GM13977 (cell line): Measurements from ENCODE around the gene RNF112.
A peak's percentile ranks its signal among the peaks of the same experiment; 100 is the strongest.
"Not testable (repeated sequence)": the region's sequence is repeated elsewhere in the genome, so short reads cannot be mapped to it uniquely, and the experiment has no call there.

ENCODE experiments used
- DNase-seq: peaks from one replicate; pipeline ENCODE4 v3.0.0; 2012; ENCODE audit warnings: low spot score
- in situ Hi-C: fragments of 300-500 bp; cut with MboI; formaldehyde crosslinking; loops from one replicate; pipeline ENCODE4 v1.12.0; 2022; ENCODE audit warnings: low sequenced_read_pairs, low pct_unique_long_range_greater_than_20kb, mixed read lengths, inconsistent platforms; ENCODE audit not compliant: unreplicated experiment
- TF ChIP-seq, protein P1 (sequence below): IDR thresholded peaks from 2 replicates; pipeline ENCODE4 v1.5.1; 2012; ENCODE audit warnings: mild to moderate bottlenecking, control low read depth; ENCODE audit not compliant: insufficient read depth; ENCODE audit errors: extremely low read depth, missing control alignments

Gene RNF112

DNA sequence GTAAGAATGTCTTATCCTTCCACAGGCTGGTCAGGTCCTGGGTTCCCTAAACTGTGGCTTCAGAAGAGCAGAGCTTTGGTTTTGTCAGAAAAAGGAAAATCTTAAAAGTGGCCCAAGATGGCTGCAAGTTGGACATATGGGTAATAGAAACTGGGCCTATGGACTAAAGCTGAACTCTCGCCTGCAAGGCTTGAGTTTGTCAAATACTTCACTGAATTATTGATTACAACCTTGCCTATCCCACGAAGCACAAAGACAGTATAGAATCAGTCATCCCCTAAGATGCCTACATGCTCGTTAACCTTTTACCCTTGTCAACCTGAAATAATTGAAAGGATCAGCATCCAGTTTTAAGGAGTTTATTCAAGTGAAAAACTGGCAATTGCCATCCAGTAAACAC, 20.7 kb downstream of the RNF112 start:
- TF ChIP-seq, protein P1, sequence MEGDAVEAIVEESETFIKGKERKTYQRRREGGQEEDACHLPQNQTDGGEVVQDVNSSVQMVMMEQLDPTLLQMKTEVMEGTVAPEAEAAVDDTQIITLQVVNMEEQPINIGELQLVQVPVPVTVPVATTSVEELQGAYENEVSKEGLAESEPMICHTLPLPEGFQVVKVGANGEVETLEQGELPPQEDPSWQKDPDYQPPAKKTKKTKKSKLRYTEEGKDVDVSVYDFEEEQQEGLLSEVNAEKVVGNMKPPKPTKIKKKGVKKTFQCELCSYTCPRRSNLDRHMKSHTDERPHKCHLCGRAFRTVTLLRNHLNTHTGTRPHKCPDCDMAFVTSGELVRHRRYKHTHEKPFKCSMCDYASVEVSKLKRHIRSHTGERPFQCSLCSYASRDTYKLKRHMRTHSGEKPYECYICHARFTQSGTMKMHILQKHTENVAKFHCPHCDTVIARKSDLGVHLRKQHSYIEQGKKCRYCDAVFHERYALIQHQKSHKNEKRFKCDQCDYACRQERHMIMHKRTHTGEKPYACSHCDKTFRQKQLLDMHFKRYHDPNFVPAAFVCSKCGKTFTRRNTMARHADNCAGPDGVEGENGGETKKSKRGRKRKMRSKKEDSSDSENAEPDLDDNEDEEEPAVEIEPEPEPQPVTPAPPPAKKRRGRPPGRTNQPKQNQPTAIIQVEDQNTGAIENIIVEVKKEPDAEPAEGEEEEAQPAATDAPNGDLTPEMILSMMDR = no peak
- no peak for DNase-seq
- in situ Hi-C loops = no loop called here

DNA sequence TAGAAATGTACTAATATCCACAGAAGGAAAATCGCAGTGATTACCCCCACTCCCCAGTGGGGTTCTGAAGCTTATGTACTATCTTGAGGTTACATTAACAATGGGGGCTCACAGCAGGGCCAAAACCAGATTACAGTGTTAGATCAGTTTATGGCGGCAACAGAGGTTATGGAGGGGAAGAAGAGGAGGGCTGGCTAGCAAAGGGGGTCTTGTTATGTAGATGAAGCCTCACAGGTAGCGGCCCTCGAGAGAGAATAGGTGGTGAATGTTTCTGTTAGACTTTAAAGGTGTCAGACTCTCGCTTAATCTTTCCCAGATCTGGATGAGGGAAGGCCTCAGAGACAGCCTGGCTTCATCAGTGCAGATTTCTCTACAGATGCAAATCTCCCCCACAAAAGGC, 22.2 kb downstream of the RNF112 start:
- TF ChIP-seq, protein P1 = no peak
- DNase-seq = no peak
- in situ Hi-C loops = no loop called here

DNA sequence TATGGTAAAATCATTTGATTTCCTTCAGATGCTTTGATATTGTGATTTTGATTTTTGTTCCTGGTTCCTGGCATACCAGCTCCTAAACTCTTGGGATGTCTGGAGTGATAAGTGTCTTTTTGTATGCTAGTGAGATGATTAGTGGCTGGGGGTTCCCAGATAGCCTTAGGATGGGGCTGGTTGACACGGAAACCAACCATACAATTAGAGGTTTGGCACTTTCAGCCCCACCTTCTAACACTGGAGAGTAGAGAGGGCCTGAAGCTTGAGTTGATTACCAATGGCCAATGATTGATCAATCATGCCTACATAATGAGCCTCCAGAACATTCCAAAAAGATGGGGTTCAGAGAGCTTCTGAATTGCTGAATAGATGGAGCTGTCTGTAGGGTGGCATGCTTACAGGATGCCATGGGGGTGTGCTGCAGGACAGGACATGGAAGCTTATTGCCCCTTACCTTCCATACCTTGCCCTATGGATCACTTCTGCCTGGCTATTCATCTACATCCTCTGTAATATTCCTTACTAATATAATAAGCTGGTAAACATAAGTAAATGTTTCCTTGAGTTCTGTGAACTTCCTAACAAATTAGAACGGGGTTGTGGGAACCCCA, 22.8 kb downstream of the RNF112 start:
- in situ Hi-C loops = no loop called here
- TF ChIP-seq, protein P1 = peak; percentile 17
- no peak for DNase-seq

- in situ Hi-C loops = no loop called here
- DNase-seq = no peak
- TF ChIP-seq, protein P1 = no peak
These were observed 29.4 kb downstream of the RNF112 start for GRCh38 chr17:19440421-19440820.

- in situ Hi-C loops, DNase-seq: not testable (repeated sequence)
These were observed 30.3 kb downstream of the RNF112 start for GRCh38 chr17:19441288-19441687.

- in situ Hi-C loops = no loop called here
- TF ChIP-seq, protein P1 = no peak
- DNase-seq = no peak
These were observed 31.7 kb downstream of the RNF112 start for GRCh38 chr17:19442731-19443130.

DNA sequence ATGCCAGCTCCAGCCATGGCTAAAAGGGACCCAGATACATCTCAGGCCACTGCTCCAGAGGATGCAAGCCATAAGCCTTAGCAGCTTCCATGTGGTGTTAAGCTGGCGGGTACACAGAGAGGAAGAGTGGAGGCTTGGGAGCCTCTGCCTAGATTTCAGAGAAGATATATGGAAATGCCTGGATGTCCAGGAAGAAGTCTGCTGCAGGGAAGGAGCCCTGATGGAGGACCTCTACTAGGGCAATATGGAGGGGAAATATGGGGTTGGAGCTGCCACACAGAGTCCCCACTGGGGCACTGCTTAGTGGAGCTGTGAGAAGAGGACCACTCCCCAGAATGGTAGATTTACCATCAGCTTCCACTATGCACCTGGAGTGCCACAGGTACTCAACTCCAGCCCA, 32.1 kb downstream of the RNF112 start:
- in situ Hi-C loops = no loop called here
- TF ChIP-seq, protein P1 = no peak
- DNase-seq = no peak
